ENCODE measurements around the gene ARMC7. TPM values are rescaled to one million over a fixed set of nuclear protein-coding genes. Genes with fewer than 3 reads are reported as not detected.

Gene ARMC7
- total RNA-seq, 1 donor from 2014 or later: 13.0 TPM

- intact Hi-C loops (cut with micrococcal nuclease): no loop called here
- no peak overlapping the region for H3K27ac Mint-ChIP-seq
Measured at GRCh38 chr17:75082683-75083082, 27.1 kb upstream of the ARMC7 start.

GRCh38 chr17:75084039-75084660 lies 25.6 kb upstream of the ARMC7 start:
- DNase-seq (ENCODE audit: low spot score): no peak
- H3K27ac Mint-ChIP-seq: no peak overlapping the region
- no peaks in the 10 kb centered on the region for H3K9me3 Mint-ChIP-seq

More at GRCh38 chr17:75082683-75083082, 27.1 kb upstream of the ARMC7 start:
- no peaks in the 10 kb centered on the region for H3K36me3 Mint-ChIP-seq (ENCODE audit: low read depth)
- H3K4me1 Mint-ChIP-seq (ENCODE audit: low read depth): peaks cover 21% of the 10 kb centered on the region
- no peak for DNase-seq (ENCODE audit: low spot score)
- H3K9me3 Mint-ChIP-seq: no peaks in the 10 kb centered on the region
- no peak overlapping the region for H3K4me3 Mint-ChIP-seq
- H3K27me3 Mint-ChIP-seq (ENCODE audit: insufficient read depth): no peaks in the 10 kb centered on the region

GRCh38 chr17:75086496-75087181 lies 23.1 kb upstream of the ARMC7 start:
- Mint-ChIP-seq H3K27me3 (ENCODE audit: insufficient read depth) (no peaks in the 10 kb centered on the region), H3K27ac (peak overlapping the region; percentile 59), H3K9me3 (no peaks in the 10 kb centered on the region), H3K4me1 (ENCODE audit: low read depth) (peaks cover 25% of the 10 kb centered on the region), H3K36me3 (ENCODE audit: low read depth) (no peaks in the 10 kb centered on the region), H3K4me3 (peak overlapping the region; percentile 69)
- intact Hi-C loops (cut with micrococcal nuclease): loop anchor here (1.0 to 5.0 kb wide), 3 partner anchors 23 to 104 kb away; partner anchors contain the start of genes ARMC7, ATP5PD and KCTD2
- no peak for DNase-seq (ENCODE audit: low spot score)

More at GRCh38 chr17:75084039-75084660, 25.6 kb upstream of the ARMC7 start:
- intact Hi-C loops (cut with micrococcal nuclease): no loop called here
- no peaks in the 10 kb centered on the region for H3K36me3 Mint-ChIP-seq (ENCODE audit: low read depth)
- peaks cover 19% of the 10 kb centered on the region for H3K4me1 Mint-ChIP-seq (ENCODE audit: low read depth)
- H3K4me3 Mint-ChIP-seq: no peak overlapping the region
- H3K27me3 Mint-ChIP-seq (ENCODE audit: insufficient read depth): no peaks in the 10 kb centered on the region

- H3K4me3 Mint-ChIP-seq: peak overlapping the region; percentile 69
- intact Hi-C loops (cut with micrococcal nuclease): loop anchor here (1.0 to 5.0 kb wide), 3 partner anchors 22 to 105 kb away; partner anchors contain the start of genes ARMC7, ATP5PD and KCTD2
Measured at GRCh38 chr17:75087182-75087557, 22.6 kb upstream of the ARMC7 start.

GRCh38 chr17:75087558-75088453 lies 22.0 kb upstream of the ARMC7 start, which contains the start of gene SLC16A5:
TSS of gene SLC16A5 (plus strand) at chr17:75087954. CDS start at chr17:75093637, 5,683 bp downstream.
- Mint-ChIP-seq H3K36me3 (ENCODE audit: low read depth) (no peaks in the 10 kb centered on the region), H3K4me3 (peak within 1 kb of the TSS; percentile 80), H3K27ac (peak within 1 kb of the TSS; percentile 59), H3K9me3 (no peaks in the 10 kb centered on the region), H3K4me1 (ENCODE audit: low read depth) (peaks cover 33% of the 10 kb centered on the region), H3K27me3 (ENCODE audit: insufficient read depth) (no peaks in the 10 kb centered on the region)
- intact Hi-C loops (cut with micrococcal nuclease): loop anchor here (1.0 to 5.0 kb wide), 3 partner anchors 21 to 106 kb away; partner anchors contain the start of genes ARMC7, ATP5PD and KCTD2
- DNase-seq (ENCODE audit: low spot score): peak; percentile 49

More at GRCh38 chr17:75087182-75087557, 22.6 kb upstream of the ARMC7 start:
- Mint-ChIP-seq H3K27me3 (ENCODE audit: insufficient read depth) (no peaks in the 10 kb centered on the region), H3K36me3 (ENCODE audit: low read depth) (no peaks in the 10 kb centered on the region), H3K4me1 (ENCODE audit: low read depth) (peaks cover 27% of the 10 kb centered on the region), H3K9me3 (no peaks in the 10 kb centered on the region), H3K27ac (peak overlapping the region; percentile 57)
- no peak for DNase-seq (ENCODE audit: low spot score)

GRCh38 chr17:75088465-75089417 lies 21.0 kb upstream of the ARMC7 start:
- no peaks in the 10 kb centered on the region for H3K36me3 Mint-ChIP-seq (ENCODE audit: low read depth)
- H3K4me3 Mint-ChIP-seq: peak overlapping the region; percentile 80
- no peak for DNase-seq (ENCODE audit: low spot score)
- intact Hi-C loops (cut with micrococcal nuclease): loop anchor here (5.0 kb wide), 2 partner anchors 41 to 106 kb away; partner anchors contain the start of genes ATP5PD and KCTD2
- no peaks in the 10 kb centered on the region for H3K9me3 Mint-ChIP-seq
- H3K27me3 Mint-ChIP-seq (ENCODE audit: insufficient read depth): no peaks in the 10 kb centered on the region
- peaks cover 33% of the 10 kb centered on the region for H3K4me1 Mint-ChIP-seq (ENCODE audit: low read depth)
- peak overlapping the region; percentile 42 for H3K27ac Mint-ChIP-seq

GRCh38 chr17:75090871-75091854 lies 18.6 kb upstream of the ARMC7 start:
- H3K27me3 Mint-ChIP-seq (ENCODE audit: insufficient read depth): no peaks in the 10 kb centered on the region
- no peak for DNase-seq (ENCODE audit: low spot score)
- H3K9me3 Mint-ChIP-seq: no peaks in the 10 kb centered on the region
- no peak overlapping the region for H3K4me3 Mint-ChIP-seq
- H3K36me3 Mint-ChIP-seq (ENCODE audit: low read depth): no peaks in the 10 kb centered on the region
- intact Hi-C loops (cut with micrococcal nuclease): no loop called here
- H3K4me1 Mint-ChIP-seq (ENCODE audit: low read depth): peaks cover 26% of the 10 kb centered on the region
- H3K27ac Mint-ChIP-seq: no peak overlapping the region

GRCh38 chr17:75091855-75092327 lies 17.9 kb upstream of the ARMC7 start:
- Mint-ChIP-seq H3K36me3 (ENCODE audit: low read depth) (no peaks in the 10 kb centered on the region), H3K4me3 (no peak overlapping the region), H3K27me3 (ENCODE audit: insufficient read depth) (no peaks in the 10 kb centered on the region), H3K27ac (no peak overlapping the region), H3K9me3 (no peaks in the 10 kb centered on the region), H3K4me1 (ENCODE audit: low read depth) (peaks cover 20% of the 10 kb centered on the region)
- no peak for DNase-seq (ENCODE audit: low spot score)
- intact Hi-C loops (cut with micrococcal nuclease): no loop called here

GRCh38 chr17:75093548-75094158 lies 16.1 kb upstream of the ARMC7 start:
- DNase-seq (ENCODE audit: low spot score): no peak
- H3K9me3 Mint-ChIP-seq: no peaks in the 10 kb centered on the region
- no peak overlapping the region for H3K4me3 Mint-ChIP-seq
- H3K36me3 Mint-ChIP-seq (ENCODE audit: low read depth): peaks cover 3% of the 10 kb centered on the region
- peaks cover 19% of the 10 kb centered on the region for H3K4me1 Mint-ChIP-seq (ENCODE audit: low read depth)
- intact Hi-C loops (cut with micrococcal nuclease): no loop called here
- no peak overlapping the region for H3K27ac Mint-ChIP-seq
- peaks cover 2% of the 10 kb centered on the region for H3K27me3 Mint-ChIP-seq (ENCODE audit: insufficient read depth)

- no peaks in the 10 kb centered on the region for H3K9me3 Mint-ChIP-seq
- DNase-seq (ENCODE audit: low spot score): no peak
- peaks cover 2% of the 10 kb centered on the region for H3K27me3 Mint-ChIP-seq (ENCODE audit: insufficient read depth)
- intact Hi-C loops (cut with micrococcal nuclease): no loop called here
- peaks cover 3% of the 10 kb centered on the region for H3K36me3 Mint-ChIP-seq (ENCODE audit: low read depth)
- H3K27ac Mint-ChIP-seq: no peak overlapping the region
- peaks cover 9% of the 10 kb centered on the region for H3K4me1 Mint-ChIP-seq (ENCODE audit: low read depth)
- H3K4me3 Mint-ChIP-seq: no peak overlapping the region
Measured at GRCh38 chr17:75094871-75095399, 14.8 kb upstream of the ARMC7 start.

Data from activated T-helper 1 cell treated with anti-CD3 and anti-CD28 coated beads, Interleukin-12 subunit alpha, Interleukin-12 subunit beta, Interleukin-2, Interleukin-4 antibody, amounts not matched to agents 30 ng/mL and 10 ng/mL and 1 ng/mL, durations not matched to agents 14 hours and 24 hours and 36 hours (primary cell).